Effector CD4-positive, alpha-beta T cell (primary cell): ENCODE data around the gene ITGB7.
"Not testable (repeated sequence)": the region's sequence is repeated elsewhere in the genome, so short reads cannot be mapped to it uniquely, and the experiment has no call there.

ENCODE experiments used
- DNase-seq: peaks from one replicate; pipeline ENCODE4 v3.0.0-alpha.2; 2020

ITGB7 gene

DNA sequence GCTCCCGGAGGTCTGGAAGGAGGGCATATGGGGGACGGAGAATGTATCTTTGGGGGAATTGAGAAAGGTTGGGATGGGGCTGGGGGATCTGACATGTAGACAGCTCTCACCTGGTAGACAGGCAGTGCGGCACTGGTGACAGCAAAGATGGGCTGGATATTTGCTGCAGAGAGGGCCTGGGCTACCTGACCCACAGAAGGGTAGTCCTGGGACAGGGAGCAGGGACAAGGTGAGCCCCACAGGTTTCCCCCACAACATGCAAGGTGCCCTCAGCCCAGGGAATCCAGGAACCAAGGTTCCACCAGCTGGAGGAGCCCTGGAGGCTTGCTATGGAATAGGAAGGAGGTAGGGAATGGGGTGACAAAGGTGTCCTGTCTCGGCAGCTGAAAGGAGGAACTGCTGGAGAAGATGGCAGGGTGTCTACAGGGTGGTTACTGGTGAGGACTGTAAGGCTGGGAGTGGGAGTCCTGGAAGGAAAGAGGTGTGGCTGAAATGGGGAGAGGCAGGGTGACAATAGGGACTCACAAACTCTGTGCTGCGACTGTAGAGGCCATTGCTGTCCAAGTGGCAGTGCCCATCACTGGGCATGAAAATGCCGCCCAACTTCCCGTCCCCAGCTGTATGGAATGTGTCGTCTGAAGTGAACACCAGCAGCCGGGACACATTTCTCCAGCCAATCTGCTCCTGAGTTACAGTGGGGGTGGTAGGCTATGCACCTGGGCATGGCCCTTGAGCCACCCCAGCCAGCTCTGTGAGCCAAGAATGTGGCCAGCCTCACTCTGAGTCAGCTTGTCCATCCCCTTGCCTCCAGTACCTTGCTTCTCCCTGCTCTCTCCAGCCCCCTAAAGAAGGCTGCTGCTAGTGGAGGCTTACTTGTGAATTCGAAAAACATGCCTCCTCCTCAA lies 11.3 kb downstream of the ITGB7 start:
- DNase-seq = no peak

GRCh38 chr12:53194973-53195372 lies 12.1 kb downstream of the ITGB7 start:
- no peak for DNase-seq

- DNase-seq = no peak
These were observed 12.9 kb downstream of the ITGB7 start for GRCh38 chr12:53193985-53194716.

- DNase-seq = no peak
These were observed 14.0 kb downstream of the ITGB7 start for GRCh38 chr12:53193040-53193439.

- DNase-seq = no peak
These were observed 14.5 kb downstream of the ITGB7 start for GRCh38 chr12:53192531-53193021.

- DNase-seq = no peak
These were observed 15.0 kb downstream of the ITGB7 start for GRCh38 chr12:53191885-53192530.

GRCh38 chr12:53191096-53191884 lies 15.8 kb downstream of the ITGB7 start:
- no peak for DNase-seq

DNA sequence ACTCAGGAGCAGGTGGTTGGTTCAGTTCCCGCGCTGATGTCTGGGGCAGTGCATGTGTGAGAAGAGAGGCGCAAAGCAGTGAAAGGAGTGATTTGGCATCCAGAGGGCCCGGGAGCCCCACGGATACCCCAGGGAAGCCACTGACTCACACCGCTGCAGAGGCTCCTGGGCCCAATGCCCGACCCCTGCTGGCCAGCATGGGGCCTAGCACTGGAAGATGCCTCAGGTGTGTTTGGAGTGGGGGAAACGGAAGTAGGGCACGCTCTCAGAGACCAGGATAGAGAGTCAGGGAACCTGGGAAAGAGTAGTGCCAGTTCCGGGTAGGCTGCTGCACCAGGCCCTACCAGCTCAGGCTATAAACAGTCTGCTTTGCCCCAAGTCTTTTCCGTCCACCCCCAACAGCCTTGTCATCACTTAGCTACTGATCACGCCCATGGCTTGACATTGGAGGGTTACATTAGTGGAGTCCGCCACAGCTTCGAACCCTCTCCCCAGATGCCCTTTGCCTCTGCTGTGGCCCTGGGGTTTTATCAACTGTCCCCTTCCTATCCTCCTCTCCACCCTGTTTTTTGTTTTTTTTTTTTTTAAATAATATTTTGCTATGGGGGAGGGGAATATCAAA lies 16.8 kb downstream of the ITGB7 start:
- DNase-seq = peak; percentile 45

DNA sequence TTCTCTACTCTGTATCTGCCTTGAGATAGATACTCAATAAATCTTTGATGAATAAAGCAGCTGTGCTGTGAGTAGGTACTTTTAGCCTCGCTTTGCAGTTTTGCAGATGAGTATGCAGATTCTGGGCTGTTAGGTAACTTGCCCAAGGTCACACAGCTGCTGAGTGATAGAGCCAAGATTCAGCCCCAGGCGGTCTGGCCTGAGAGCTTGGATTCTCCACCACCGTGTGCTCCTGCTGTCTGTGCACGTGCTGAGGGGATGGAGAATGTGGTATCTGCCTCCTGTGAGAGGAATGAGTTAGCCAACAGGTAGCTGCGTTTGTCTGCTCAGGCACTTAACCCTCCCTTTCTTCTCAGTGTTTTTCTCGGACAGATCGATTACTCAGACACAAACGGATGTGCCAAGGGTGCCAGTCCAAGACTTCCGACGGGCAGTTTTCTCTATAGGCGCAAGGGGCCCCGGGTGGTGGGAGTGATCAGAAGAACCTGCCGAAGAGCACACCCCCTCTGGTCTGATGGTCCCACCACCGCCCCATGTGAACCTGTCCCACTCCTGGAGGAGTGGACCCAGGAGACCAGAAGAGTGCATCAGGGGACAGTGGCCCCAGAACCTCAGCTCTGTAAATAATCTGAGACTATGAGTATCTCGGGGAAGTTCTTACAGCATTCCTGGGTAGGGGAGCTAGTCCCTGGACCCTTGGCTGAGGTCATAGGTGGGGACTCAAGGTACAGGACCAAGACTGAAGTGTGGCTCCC lies 19.7 kb downstream of the ITGB7 start:
- DNase-seq = no peak

DNA sequence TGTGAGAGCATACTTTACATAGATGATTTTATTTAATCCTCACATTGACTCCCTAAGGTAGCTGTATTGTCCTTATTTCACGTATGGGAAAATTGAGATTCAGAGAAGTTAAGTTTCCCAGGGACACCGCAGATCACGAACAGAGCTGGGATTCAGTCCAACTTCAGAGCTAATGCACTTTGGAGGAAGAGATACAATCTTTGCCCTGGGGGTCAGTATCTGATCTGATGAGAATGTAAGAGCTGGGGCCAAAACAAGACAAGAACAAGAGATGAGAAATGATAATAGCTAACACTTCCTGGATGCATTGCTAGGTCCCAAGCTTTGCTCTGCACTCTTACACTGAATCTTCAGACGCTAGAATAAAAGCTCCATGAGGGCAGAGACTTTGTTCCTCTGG lies 20.3 kb downstream of the ITGB7 start:
- DNase-seq = no peak

- no peak for DNase-seq
These were observed 21.4 kb downstream of the ITGB7 start for GRCh38 chr12:53185582-53186153.

DNA sequence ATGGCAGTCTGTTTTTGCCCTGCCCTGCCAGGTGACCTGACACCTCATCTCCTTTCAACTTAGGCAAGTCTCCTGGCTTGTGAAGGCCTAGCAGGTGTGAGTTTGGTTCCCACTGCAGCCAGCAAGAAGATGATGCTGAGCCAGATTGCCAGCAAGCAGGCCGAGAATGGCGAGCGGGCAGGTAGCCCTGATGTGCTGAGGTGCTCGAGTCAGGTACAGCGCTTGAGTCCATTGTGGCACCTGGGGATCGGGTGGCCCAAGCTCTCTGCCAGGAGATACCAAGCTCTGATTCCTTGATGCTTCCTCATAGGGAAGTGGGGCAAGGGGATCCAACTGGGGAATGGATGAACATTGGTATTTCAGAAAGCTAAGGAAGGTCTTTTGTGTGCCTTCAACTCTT lies 22.2 kb downstream of the ITGB7 start:
- no peak for DNase-seq

DNA sequence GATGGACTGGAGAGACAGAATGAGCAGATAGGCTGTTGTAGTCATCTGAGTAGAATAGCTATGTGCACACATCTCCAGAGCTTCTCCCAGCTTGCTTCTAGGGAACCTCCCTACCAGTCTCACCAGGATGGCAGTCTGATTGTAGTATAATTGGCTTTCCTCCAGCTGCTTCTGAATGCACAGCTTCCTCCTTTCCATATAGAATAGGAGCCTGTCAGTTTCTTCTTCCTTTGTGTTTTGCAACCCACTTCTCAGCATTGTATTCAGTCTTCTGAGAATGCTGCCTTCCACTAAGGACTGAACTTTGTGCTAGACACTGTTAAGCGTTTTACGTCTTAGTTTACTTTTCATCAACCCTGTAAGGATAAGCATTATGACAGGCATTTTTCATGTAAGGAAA lies 24.1 kb downstream of the ITGB7 start:
- DNase-seq = no peak

DNA sequence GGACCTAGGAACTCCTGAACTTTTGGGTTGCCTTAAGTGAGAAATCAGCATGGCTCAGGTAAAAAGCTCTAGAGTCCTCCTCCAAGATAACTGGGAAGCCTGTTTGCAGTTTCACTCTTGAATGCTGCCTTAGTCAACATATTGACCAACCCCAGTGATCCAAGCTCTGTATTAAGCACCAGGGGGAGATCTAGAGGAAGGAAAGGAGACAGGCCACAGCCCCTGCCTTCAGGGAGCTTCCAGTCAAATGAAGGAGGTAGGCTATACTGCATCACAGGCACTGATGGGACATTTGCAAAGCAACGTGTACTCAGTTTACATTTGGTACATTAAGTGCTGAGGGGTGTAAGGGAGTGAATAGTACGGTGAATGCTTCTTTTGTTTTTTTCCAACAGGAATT lies 25.1 kb downstream of the ITGB7 start:
- DNase-seq = no peak

DNA sequence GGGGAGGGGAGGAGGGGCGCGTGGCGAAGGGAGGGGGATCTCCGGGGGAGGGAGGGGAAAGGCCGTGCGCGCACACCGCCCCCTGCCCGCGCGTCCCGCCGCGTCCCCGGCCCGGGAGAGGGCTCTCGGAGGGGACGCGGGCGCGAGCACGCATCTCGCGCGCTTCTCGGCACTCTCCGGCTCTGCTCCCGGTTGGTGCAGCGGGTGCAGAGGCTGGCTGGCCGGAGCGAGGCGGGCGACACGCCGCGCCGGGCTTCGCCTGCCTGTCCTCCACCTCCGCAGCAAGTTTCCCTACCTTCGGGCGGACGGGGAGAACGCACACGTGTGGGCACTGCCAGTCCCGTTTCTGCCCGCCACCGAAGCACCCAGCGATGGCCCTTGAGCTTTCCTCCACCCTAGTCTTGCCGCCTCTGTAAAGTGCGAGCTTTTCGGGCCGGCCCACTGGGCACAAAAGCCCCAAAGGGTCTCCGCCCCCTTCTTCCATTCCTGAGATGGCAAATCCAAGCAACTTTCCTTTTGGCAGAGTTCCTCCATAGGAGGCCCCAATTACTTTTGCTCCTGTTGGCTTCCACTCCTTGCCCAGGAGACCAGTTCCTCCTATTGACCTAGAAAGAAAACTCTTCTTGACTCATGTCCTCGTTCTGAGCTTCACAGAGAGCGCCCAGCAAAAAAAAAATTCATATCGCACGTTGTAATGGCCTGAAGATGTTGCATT lies 26.0 kb downstream of the ITGB7 start:
- peak; percentile 65 for DNase-seq

- DNase-seq = peak; percentile 97
These were observed 26.7 kb downstream of the ITGB7 start, which contains the start of the genes CSAD and ZNF740 for GRCh38 chr12:53180220-53180930. CSAD (minus strand) TSS chr12:53180925; CDS start chr12:53173470, 7,455 bp downstream. ZNF740 (plus strand) TSS chr12:53180722; CDS start chr12:53181984, 1,262 bp downstream.

DNA sequence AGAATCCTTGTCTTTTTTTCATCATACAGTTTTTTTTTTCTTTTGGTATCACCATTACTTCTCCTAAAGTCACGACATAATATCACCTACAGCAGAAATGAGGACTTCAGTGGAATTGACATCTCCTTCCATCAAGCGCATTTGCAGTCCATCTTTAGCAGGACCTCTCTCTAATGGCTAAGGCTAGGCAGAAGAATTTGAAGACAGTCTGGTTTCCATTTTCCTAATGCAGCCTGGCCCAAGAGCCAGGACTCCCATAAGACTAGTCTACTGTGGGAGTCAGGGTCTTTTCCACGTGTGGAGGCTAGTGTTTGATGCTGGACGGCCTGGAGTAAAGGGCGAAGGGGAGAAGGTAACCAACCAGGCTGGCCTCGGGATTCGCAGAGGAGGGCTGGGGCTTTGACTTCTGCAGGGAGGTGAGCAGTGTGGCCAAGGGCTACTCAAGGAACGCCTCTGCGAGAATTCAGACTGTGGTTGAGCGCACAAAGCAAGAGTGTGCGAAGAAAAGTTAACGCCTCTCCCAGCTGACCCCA lies 27.3 kb downstream of the ITGB7 start:
- no peak for DNase-seq

DNA sequence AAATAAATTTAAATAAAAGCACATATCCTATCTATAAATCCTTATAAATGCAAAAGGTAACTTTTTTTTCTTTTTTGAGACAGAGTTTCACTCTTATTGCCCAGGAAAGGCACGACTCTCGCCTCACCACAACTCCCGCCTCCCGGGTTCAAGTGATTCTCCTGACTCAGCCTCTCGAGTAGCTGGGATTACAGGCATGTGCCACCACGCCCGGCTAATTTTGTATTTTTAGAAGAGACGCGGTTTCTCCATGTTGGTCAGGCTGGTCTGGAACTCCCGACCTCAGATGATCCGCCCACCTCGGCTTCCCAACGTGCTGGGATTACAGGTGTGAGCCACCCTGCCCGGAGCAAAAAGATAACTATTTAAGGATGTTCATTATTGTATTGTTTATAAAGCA lies 28.2 kb downstream of the ITGB7 start:
- DNase-seq = not testable (repeated sequence)

DNA sequence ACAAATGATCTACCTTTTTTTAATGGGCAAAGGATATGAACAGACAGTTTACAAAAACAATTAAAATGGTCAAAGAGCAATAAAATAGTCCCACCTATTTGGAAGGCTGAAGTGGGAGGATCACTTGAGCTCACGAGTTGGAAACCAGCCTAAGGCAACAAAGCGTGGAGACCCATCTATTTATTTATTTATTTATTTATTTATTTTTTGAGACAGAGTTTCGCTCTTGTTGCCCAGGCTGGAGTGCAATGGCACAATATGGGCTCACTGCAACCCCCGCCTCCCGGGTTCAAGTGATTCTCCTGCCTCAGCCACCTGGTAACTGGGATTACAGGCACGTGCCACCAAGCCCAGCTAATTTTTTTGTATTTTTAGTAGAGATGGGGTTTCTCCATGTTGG lies 29.6 kb downstream of the ITGB7 start:
- DNase-seq = not testable (repeated sequence)
